HG02870 (cell line): Measurements from ENCODE around the gene CD68.
A peak's percentile ranks its signal among the peaks of the same experiment; 100 is the strongest.

Source experiments
- ATAC-seq: cut with Tn5 transposase; IDR thresholded peaks from one replicate; pipeline ENCODE4 v1.9.1; 2021; ENCODE audit warnings: mild to moderate bottlenecking, moderate library complexity; ENCODE audit not compliant: unreplicated experiment

CD68 gene

GRCh38 chr17:7579001-7579833 is at the start of gene CD68:
Gene CD68 (plus strand): TSS chr17:7579638. CDS start chr17:7579678, 40 bp downstream.
- peak; percentile 55 for ATAC-seq

GRCh38 chr17:7530023-7530900 is 49.2 kb upstream of the CD68 start:
- ATAC-seq, result no peak

DNA sequence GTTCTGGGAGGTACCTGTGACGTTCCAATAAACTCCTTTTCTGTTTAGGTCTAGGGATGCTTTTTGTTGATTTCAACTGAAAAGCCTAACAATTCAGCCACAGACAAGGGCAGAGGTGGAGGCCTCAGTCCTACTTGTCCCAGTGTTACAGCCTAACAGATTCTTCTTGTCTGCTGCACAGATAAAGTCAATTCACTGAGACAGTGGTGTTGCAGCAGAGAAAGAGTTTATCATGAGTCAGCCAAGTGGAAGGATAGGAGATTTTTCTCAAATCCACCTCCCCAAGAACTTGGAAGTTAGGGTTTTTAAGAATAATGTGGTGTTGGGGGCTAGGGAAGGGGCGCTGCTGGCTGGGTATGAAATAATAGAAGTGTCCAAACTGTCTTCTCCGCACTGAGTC is 41.4 kb upstream of the CD68 start:
- no peak for ATAC-seq

GRCh38 chr17:7538891-7539545 is 40.4 kb upstream of the CD68 start:
- ATAC-seq, result no peak

DNA sequence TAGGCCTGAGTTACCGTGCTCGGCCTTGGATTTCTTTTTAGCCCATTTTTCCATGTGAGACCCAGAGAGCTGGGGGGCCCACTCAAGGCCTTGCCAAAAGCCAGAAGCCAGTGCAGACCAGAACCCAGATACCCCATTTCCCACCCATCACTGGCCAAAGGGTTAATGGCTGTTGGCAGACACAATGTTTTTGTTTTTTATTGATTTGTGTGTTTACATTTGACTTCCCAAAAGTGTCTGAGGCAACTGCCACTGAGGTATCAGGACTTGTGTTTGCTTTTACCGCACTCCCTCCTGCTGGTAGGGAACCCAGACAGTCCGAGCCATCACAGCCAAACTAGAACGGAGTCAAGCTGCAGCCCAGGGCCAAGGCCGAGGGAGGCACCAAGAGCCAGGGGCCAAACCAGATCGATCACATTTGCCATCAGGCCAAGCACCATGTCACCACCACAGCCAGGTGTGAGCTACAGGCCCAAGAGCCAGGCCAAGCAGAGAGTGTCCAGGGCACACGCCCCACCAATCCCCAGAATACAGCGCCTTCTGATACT is 38.3 kb upstream of the CD68 start:
- ATAC-seq, result no peak

GRCh38 chr17:7544911-7545310 is 34.5 kb upstream of the CD68 start:
- ATAC-seq, result no peak

- no peak for ATAC-seq
Observed at GRCh38 chr17:7548585-7549400, 30.6 kb upstream of the CD68 start, which contains the start of gene TNFSF12. Gene TNFSF12 (plus strand): TSS chr17:7549058. CDS start chr17:7549154, 96 bp downstream.

GRCh38 chr17:7549401-7550055 is 29.9 kb upstream of the CD68 start:
- ATAC-seq, result no peak

DNA sequence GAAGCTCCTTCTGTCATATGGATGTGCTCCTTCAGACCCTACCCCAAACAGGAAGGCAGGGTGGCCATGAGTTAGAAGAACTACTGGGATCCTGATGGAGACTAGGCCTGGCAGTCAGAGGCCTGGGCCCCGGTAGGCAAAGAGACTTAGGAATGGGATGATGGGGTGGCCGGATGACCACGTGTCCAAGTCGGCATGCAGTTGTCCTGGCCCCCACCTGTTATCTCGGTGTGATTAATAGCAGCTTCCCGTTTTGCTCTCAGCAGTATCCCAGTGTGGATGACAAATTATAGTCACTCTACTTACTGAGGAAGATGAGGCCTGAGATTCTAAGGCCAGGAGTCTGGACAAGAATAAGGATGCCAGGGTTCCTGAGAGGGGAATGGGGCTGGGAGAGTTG is 29.1 kb upstream of the CD68 start:
- no peak for ATAC-seq

DNA sequence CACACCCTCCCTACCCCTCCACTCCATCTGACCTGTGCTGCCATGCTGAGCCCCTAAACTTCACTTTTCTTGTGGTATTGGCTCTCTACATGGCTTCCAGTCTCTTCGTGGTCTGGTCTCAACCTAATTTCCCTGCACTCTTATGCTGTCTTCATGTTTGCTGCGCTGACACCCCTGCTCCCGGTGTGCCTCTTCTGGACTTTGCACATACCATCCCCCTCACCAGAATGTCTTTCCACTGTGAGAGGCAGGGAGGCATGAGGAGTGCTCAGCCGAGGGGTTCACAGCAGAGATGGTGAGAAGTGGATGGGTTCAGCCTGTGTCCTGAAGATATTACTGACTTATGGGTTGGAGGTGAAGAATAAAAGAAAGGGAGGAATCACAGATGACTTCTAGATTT is 28.0 kb upstream of the CD68 start:
- ATAC-seq, result no peak

- ATAC-seq, result no peak
Observed at GRCh38 chr17:7552621-7553051, 26.8 kb upstream of the CD68 start.

DNA sequence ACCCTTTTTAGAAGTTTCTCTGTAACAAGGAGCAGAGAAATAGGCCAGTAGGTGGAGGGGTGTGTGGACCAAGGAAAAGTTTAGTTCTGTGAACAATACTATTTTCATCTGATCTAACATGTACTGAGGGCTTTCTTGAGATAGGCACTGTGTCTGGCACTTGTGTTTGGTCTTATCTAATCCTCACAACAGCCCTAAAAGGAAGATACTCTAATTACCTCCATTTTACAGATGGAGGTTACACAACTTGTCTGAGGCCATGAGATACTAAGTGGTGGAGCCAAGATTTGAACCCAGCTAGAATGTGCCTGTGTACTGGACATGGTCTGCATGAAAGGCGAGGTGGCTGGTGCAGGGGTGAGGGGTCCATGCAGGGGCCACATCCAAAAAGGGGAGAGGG is 26.1 kb upstream of the CD68 start:
- ATAC-seq, result no peak

DNA sequence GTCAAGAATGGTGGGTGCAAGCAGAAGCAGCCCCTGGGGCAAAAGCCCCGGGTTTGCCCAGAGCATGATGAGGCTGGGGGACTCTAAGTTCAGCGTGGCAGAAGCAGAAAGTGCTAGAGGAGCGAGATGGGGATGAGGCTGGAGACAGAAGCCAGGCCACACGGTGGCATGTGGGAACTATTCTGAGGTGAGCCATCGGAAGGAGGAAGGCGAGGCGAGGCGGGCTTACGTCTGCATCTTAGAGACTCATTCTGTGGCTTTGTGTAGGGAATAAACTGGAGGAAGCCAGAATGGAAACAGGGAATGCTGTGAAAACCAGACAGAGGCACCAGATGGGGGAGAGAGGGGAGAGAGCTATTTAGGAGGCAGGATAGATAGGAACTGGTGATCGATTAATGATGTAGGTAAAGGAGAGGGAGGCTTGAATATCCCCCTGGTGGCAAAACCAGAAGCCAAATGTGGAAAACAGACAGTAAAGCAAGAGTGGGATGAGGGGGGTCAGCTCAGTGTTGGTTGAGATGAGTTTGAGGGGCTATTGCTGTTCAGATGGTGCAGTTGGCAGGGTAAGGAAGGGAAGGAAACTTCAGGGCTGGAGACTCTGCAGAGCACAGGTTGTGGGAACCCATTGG is 24.0 kb upstream of the CD68 start:
- no peak for ATAC-seq

GRCh38 chr17:7556627-7557026 is 22.8 kb upstream of the CD68 start:
- no peak for ATAC-seq

GRCh38 chr17:7557147-7557764 is 22.2 kb upstream of the CD68 start:
- no peak for ATAC-seq

GRCh38 chr17:7557775-7558543 is 21.5 kb upstream of the CD68 start:
- ATAC-seq, result no peak

DNA sequence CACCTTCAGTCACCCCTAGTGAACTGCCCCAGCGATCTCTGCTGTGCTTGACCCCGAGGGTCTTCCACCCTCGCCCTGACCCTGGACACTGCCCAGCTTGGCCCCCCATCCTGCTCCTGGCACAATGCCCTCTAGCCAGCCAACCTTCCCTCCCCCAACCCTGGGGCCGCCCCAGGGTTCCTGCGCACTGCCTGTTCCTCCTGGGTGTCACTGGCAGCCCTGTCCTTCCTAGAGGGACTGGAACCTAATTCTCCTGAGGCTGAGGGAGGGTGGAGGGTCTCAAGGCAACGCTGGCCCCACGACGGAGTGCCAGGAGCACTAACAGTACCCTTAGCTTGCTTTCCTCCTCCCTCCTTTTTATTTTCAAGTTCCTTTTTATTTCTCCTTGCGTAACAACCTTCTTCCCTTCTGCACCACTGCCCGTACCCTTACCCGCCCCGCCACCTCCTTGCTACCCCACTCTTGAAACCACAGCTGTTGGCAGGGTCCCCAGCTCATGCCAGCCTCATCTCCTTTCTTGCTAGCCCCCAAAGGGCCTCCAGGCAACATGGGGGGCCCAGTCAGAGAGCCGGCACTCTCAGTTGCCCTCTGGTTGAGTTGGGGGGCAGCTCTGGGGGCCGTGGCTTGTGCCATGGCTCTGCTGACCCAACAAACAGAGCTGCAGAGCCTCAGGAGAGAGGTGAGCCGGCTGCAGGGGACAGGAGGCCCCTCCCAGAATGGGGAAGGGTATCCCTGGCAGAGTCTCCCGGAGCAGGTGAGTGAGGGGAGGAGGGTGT is 20.7 kb upstream of the CD68 start, which contains the start of gene TNFSF13:
Gene TNFSF13 (plus strand): TSS at position 207 of the 776 bp plus-strand sequence. CDS start 290 bp downstream, at position 497.
- no peak for ATAC-seq
